ENCODE data around the gene THBD. TPM values are rescaled to one million over a fixed set of nuclear protein-coding genes. Genes with fewer than 3 reads are reported as not detected.

Gene THBD
- total and polyA plus RNA-seq, 9 of the 15 experiments (the other 6 are each of a cell fraction or from before 2014, with no cell fraction given) = 0.07 to 0.49 (median 0.33) TPM

GRCh38 chr20:23003077-23003635, 46.3 kb downstream of the THBD start:
- H3K27me3 ChIP-seq (ENCODE audit: control insufficient read depth in 2 of 2, insufficient read depth in 2 of 2, low read length in 2 of 2) = peaks cover 0 to 15% of the 10 kb centered on the region in 2 experiments; a peak in 2 of 5 replicates
- intact Hi-C loops (cut with micrococcal nuclease) = no loop called here
- CTCF ChIA-PET (ENCODE audit: low intra/inter-chr PET ratio) = no interaction called here
- no peak overlapping the region for H3K9ac ChIP-seq (ENCODE audit: insufficient read depth in 1 of 2, low read depth in 2 of 2, low read length in 2 of 2)
- TF ChIP-seq NR2C1 (IDR thresholded peaks at IDR 0.05) (no peak), NR2C1 (tag; IDR thresholded peaks at IDR 0.05) (no peak), ZNF146 (CRISPR knock-in tag; IDR thresholded peaks at IDR 0.05; ENCODE audit: unreplicated experiment) (no peak), SREBF2 (CRISPR knock-in tag; IDR thresholded peaks at IDR 0.05) (no peak), ZNF197 (CRISPR knock-in tag; IDR thresholded peaks at IDR 0.05; ENCODE audit: low read depth) (no peak), PBX2 (CRISPR knock-in tag; IDR thresholded peaks at IDR 0.05; ENCODE audit: low read depth) (no peak), PBX2 (tag; conservative IDR thresholded peaks at IDR 0.05; ENCODE audit: low read depth) (peak; percentile 66), ZFP1 (CRISPR knock-in tag; IDR thresholded peaks at IDR 0.05) (no peak), PHB2 (IDR thresholded peaks at IDR 0.05; ENCODE audit: low read depth) (no peak), SMARCA5 (IDR thresholded peaks at IDR 0.05) (no peak), MEIS2 (IDR thresholded peaks at IDR 0.05; ENCODE audit: partially characterized antibody) (peak; percentile 37), NCOA2 (IDR thresholded peaks at IDR 0.05; ENCODE audit: partially characterized antibody in 2 of 2) (no peak), ETS2 (tag; IDR thresholded peaks at IDR 0.05; ENCODE audit: borderline replicate concordance, poor library complexity, severe bottlenecking) (no peak), SAFB2 (IDR thresholded peaks at IDR 0.05; ENCODE audit: borderline replicate concordance, low read depth, low read length, severe bottlenecking) (no peak), SOX6 (IDR thresholded peaks at IDR 0.05) (no peak)
- no peaks in the 10 kb centered on the region for H4K20me1 ChIP-seq (replicated peaks; ENCODE audit: control insufficient read depth, insufficient read depth, low read length)
- no peaks in the 10 kb centered on the region for H3K36me3 ChIP-seq (ENCODE audit: control insufficient read depth, insufficient read depth, low read length)
- no peaks in the 10 kb centered on the region for H3K9me3 ChIP-seq (replicated peaks; ENCODE audit: control insufficient read depth, insufficient read depth, low read depth, low read length)
- H3K4me1 ChIP-seq (replicated peaks in 1 of 2; ENCODE audit: control insufficient read depth in 2 of 2, insufficient read depth in 2 of 2, low read length in 2 of 2) = no peaks in the 10 kb centered on the region
- ATAC-seq = no peak
- no peak for DNase-seq (ENCODE audit: extremely low read depth in 1 of 4, low spot score in 3 of 4)
- POLR2A ChIA-PET = no interaction called here
- no peak overlapping the region for H3K4me2 ChIP-seq (ENCODE audit: insufficient read depth, low read length)
- no peaks in the 10 kb centered on the region for H3K79me2 ChIP-seq (ENCODE audit: control insufficient read depth, insufficient read depth, low read length)
- H3K27ac ChIP-seq (ENCODE audit: extremely low read depth, low read depth, low read length) = no peak overlapping the region
- H3K4me3 ChIP-seq = no peak overlapping the region
- no peaks in the 10 kb centered on the region for H3K9me1 ChIP-seq (ENCODE audit: control insufficient read depth, insufficient read depth, low read length)
- BruUV-seq (replicated peaks) = no TSS peak
- no peak overlapping the region for H2AFZ ChIP-seq (ENCODE audit: low read depth, low read length)
- WGBS (ENCODE audit: insufficient coverage, low coverage, missing lambda C conversion rate) = 0% methylated on average over 1 of the region's 1 CpG
- in situ Hi-C loops (cut with MboI) = no loop called here
- FAIRE-seq = no peak
